HG02571 (cell line): ENCODE results near the gene EPS8L3.

ENCODE experiments used
- ATAC-seq: cut with Tn5 transposase; IDR thresholded peaks from one replicate; pipeline ENCODE4 v1.9.1; 2021; ENCODE audit warnings: mild to moderate bottlenecking, moderate library complexity; ENCODE audit not compliant: unreplicated experiment

Gene EPS8L3

GRCh38 chr1:109782927-109783326 is 19.2 kb upstream of the EPS8L3 start:
- no peak for ATAC-seq

DNA sequence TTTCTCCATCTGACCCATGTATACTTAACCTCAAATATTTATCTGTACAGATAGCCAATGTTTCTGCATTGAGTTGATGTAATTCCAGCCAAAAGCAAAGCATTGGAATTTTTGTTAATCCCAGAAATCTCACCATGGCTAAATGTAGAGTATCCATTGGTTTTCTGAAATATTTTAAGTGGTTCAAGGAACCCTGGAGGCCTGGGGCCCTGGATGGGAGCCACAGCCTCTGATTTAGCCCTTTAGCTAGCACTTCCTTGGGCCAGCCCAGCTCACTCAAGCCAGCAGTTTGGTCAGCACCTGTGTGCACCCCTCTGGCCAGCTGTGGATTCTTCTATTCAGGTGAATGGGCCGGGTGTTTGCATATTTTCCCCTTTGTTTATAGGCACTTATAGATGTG is 18.8 kb upstream of the EPS8L3 start:
- ATAC-seq: no peak

GRCh38 chr1:109781806-109782205 is 18.1 kb upstream of the EPS8L3 start:
- ATAC-seq: no peak

- ATAC-seq: no peak
Measured at GRCh38 chr1:109780982-109781381, 17.3 kb upstream of the EPS8L3 start.

DNA sequence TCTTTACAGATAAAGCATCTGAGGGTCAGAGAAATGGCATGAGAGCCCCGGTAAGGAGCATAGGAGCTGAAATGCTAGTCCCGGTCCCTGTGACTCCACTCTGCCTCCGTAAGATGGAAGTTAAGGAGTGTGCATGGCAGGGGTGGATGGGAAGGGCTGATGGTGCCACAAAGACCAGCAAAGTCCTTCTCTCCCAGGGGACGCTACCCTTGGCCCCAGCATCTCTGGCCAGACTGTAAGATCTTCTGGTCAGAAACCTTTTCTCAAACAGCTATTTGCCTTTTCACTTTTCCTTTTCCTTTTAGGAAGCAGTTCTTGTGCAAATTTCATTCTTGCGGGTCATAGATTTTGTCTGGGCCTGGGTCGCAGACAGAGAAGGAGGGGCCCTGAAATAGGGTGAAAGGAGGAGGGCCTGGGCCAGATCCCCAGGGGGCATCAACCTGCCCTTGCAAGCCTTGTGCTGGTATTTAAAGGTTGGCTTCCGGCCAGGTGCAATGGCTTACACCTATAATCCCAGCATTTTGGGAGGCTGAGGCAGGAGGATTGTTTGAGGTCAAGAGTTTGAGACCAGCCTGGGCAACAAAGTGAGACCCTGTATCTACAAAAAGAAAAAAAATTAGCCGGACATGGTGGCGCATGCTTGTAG is 14.4 kb upstream of the EPS8L3 start:
- no peak for ATAC-seq

- no peak for ATAC-seq
Measured at GRCh38 chr1:109777436-109777835, 13.7 kb upstream of the EPS8L3 start.

DNA sequence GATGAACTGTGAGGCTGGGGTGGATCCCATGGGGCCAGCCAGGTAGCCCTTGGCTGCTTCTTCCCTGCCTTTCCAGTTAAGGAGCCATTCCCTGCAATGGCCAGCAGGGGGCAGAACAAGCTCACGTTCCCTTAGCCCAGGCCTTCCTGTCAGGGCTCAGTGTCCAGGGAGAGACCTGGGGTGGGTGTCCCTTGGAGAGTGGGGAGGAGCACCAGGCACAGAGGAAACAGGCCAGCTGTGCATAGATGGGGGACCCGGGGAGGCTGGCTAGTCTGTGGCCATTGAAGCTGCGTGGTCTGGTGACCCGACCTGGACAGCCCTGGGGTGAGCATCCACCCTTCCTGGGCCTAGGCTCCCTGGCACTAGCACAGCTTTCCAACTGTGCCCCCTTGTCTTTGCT is 13.2 kb upstream of the EPS8L3 start:
- ATAC-seq: peak; percentile 72

DNA sequence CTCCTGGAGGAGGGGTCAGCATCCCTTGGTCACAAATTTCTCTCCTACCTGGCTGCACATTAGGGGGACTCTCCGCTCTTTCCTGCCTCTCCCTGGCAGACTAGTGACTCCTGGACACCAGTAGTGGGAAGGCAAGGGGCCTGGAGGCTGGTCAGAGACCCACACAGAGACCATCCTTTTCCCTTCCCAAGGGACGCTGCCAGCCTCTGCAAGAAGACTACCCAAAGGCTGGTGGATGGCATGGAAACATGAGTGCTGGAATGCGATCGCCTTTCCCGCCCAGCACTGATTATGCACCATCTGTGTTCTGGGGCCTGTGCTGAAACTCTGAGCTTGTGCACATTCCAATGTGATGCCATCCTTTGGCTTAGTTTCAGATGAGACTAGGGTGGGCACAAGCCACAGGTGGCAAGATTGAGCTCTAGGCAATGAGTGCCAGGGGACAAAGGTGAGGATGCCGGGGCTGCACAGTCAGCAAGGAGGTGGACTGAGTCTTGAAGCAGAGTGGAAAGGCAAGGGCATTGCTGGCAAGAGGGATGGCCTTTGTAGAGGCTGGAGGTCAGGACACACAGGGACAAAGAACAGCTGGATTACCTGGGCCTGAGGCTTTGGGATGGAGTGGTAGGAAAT is 12.6 kb upstream of the EPS8L3 start:
- no peak for ATAC-seq

DNA sequence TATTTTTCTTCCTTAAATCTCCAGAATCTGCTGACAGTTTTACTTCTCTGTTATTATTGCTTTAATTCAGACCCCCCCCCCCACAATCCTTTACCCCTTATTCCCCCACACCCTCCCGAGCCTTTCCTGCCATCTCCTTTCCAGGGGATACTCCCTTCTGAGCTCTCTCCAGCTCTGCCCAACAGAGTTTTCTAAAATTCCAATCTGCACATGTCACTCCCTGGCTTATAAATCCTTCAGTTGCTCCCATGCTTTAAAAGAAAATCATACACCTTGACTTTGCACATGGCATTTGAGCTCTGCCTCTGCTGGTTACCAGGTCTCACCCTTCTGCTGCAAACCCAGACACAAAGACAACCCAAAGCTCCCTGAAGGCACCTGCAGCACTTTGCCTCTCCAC is 11.7 kb upstream of the EPS8L3 start:
- no peak for ATAC-seq

DNA sequence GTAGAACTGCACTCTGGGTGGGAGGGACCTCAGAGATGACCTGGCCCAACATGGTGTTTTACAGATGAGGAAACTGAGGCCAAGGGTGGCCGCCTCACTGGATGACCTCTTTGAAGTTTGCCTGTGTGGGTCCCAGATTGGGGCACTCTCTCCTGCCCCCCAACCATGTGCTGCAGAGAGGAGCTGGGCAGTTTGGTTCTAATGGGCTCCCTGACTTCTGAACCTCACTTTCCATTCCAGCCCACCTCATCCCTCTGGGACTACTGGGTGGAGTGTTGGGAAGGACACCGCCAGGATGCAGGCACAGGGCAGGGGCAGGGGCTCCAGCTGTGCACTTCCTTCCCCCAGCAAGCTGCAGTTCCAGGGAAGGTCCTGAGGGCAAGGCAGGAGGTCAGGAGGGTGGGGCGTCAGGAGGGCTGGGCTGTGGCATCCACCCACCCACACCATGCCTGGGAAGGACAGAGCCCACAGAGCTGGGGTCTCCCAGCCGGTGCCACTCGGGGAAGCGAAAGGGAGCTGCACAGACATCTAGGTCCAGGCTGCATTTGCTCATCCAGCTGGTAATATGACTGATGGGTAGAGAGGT is 10.3 kb upstream of the EPS8L3 start:
- ATAC-seq: no peak

GRCh38 chr1:109773203-109773899 is 9.6 kb upstream of the EPS8L3 start:
- peak; percentile 54 for ATAC-seq

DNA sequence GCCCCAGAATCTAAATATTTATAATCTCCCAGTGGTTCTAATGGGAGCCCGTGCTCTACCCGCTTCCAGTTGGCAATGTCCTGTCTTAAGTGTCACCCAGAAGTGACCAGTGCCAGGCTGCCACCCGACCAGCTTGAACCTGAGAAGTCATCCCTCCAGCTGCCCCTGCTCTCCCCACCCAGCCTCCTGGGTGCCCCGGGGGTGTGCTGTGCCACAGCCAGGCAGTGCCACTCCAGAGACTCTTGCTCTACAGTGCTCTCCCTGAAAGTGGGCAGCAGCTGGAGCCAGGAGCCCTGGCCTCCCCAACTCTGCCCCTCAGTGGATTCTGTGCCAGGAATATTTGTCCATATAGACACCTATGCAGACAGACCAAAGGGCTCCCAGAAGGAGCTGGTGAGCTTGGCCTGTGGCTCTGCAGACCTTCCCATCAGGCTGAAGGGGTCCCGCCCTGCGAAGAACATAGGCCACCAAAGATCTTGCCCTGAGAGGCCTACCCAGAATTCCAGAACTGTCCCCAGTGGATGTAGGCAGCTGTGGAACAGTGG is 9.0 kb upstream of the EPS8L3 start:
- no peak for ATAC-seq

- no peak for ATAC-seq
Measured at GRCh38 chr1:109771712-109772657, 8.3 kb upstream of the EPS8L3 start.

GRCh38 chr1:109770331-109771095 is 6.8 kb upstream of the EPS8L3 start:
- ATAC-seq: no peak

DNA sequence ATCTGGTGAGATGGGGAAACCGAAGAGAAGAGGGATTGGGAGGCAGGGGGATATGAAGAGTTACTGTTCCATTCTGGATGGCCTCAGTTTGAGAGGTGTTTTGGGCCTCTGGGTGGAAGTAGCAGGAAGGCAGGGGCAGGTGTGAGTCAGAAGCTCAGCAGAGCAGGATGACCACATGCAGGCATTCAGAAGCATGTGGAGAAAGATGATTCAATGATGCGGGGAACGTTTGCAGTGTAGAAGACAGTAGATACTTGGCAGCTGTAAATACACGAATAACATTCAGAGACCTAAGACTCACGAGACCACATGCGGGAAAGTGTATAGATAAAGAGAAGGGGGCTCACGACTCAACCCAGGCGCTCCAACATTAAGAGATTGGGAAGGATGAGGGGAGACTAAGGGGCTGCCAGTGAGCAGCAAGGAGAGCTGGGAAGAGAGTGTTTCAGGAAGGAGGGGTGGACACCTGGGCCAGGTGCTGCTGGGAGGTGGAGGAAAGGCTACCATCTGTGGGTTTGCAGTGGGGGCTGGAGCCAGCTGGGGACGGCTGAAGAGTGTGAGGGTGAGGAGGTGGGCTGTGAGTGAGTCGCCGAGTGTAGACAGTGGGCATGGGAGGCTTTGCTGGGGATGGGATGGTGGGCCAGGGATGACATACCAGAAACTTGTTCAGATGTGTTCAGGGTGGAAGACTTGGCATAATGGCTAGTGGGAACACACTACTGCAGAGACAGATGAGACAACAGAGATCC is 5.8 kb upstream of the EPS8L3 start:
- ATAC-seq: no peak

DNA sequence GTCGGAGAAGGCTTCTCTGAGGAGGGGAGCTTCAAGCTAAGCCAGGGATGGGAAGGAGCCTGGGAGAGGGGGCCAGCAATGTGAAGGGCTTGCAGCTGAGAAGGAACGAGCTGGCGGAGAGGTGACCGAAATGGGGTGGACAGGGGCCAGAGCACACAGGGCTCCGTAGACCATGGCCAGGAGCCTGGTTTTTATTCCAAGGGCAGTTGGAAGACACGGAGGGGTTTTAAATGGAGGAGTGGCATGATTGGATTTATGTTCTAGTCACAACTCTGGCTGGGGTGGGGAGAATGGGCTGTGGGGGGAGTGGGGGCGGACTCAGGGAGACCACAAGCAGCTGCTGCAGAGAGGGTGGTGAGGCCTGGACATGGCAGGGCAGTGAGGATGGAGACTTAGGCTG is 5.1 kb upstream of the EPS8L3 start:
- ATAC-seq: no peak

- no peak for ATAC-seq
Measured at GRCh38 chr1:109768335-109768650, 4.6 kb upstream of the EPS8L3 start.

- no peak for ATAC-seq
Measured at GRCh38 chr1:109767637-109768334, 4.1 kb upstream of the EPS8L3 start.
